ENCODE results near the gene ST3GAL2.

GRCh38 chr16:70419384-70420327, 19.2 kb downstream of the ST3GAL2 start:
- TF ChIP-seq CTCF (IDR thresholded peaks at IDR 0.05) (no peak), POLR2A (IDR thresholded peaks at IDR 0.05) (no peak)
